NT2/D1 (cell line): ENCODE measurements around the gene UNC5C.

Experiments
- DNase-seq: peaks from one replicate; pipeline ENCODE4 v3.0.0-alpha.2; 2011; ENCODE audit warnings: low read depth, low spot score
- H3K27me3 ChIP-seq: 2 replicates; pipeline ENCODE4 v1.6.0; 2011; ENCODE audit warnings: mild to moderate bottlenecking; ENCODE audit not compliant: insufficient read length, insufficient read depth
- H3K36me3 ChIP-seq: 2 replicates; pipeline ENCODE4 v1.6.1; 2011; ENCODE audit warnings: mild to moderate bottlenecking, low read length, mixed read lengths; ENCODE audit not compliant: insufficient read depth, insufficient read length
- H3K4me1 ChIP-seq: 2 replicates; pipeline ENCODE4 v1.5.1; 2011; ENCODE audit not compliant: insufficient read depth, insufficient read length
- H3K4me3 ChIP-seq: 2 replicates; pipeline ENCODE4 v1.5.1; 2011; ENCODE audit warnings: low read depth; ENCODE audit not compliant: insufficient read length
- H3K9ac ChIP-seq: 2 replicates; pipeline ENCODE4 v1.6.0; 2011; ENCODE audit warnings: low read depth; ENCODE audit not compliant: insufficient read length
- H3K9me3 ChIP-seq: 2 replicates; pipeline ENCODE4 v1.5.1; 2011; ENCODE audit warnings: mild to moderate bottlenecking, low read length; ENCODE audit not compliant: insufficient read depth
- SUZ12 ChIP-seq: IDR thresholded peaks from 2 replicates; pipeline ENCODE4 v1.6.1; 2011; ENCODE audit not compliant: insufficient read length, insufficient read depth; ENCODE audit errors: extremely low read depth
- YY1 ChIP-seq: IDR thresholded peaks from 2 replicates; pipeline ENCODE4 v1.6.1; 2011; ENCODE audit not compliant: insufficient read length, insufficient read depth
- ZNF274 ChIP-seq: IDR thresholded peaks from 2 replicates; pipeline ENCODE4 v1.6.1; 2011; ENCODE audit warnings: mild to moderate bottlenecking, low read depth, low read length

The UNC5C gene

GRCh38 chr4:95394752-95395306 lies 153.9 kb downstream of the UNC5C start:
- no peak for TF ChIP-seq ZNF274
- no peak for TF ChIP-seq SUZ12
- TF ChIP-seq YY1 = no peak
- H3K4me3 ChIP-seq = no peak overlapping the region
- H3K27me3 ChIP-seq = no peaks in the 10 kb centered on the region
- no peaks in the 10 kb centered on the region for H3K9me3 ChIP-seq
- no peak overlapping the region for H3K9ac ChIP-seq
- DNase-seq = no peak
- no peaks in the 10 kb centered on the region for H3K4me1 ChIP-seq
- no peaks in the 10 kb centered on the region for H3K36me3 ChIP-seq

GRCh38 chr4:95393821-95394220 lies 155.0 kb downstream of the UNC5C start:
- H3K9me3 ChIP-seq = no peaks in the 10 kb centered on the region

GRCh38 chr4:95388911-95389310 lies 159.9 kb downstream of the UNC5C start:
- no peak overlapping the region for H3K4me3 ChIP-seq
- H3K27me3 ChIP-seq = peaks cover 36% of the 10 kb centered on the region
- H3K9ac ChIP-seq = no peak overlapping the region
- H3K9me3 ChIP-seq = no peaks in the 10 kb centered on the region
- H3K4me1 ChIP-seq = no peaks in the 10 kb centered on the region
- no peaks in the 10 kb centered on the region for H3K36me3 ChIP-seq
- no peak for DNase-seq
- TF ChIP-seq SUZ12 (no peak), ZNF274 (no peak)

More at GRCh38 chr4:95393821-95394220, 155.0 kb downstream of the UNC5C start:
- H3K9ac ChIP-seq = no peak overlapping the region
- H3K4me1 ChIP-seq = no peaks in the 10 kb centered on the region
- no peak overlapping the region for H3K4me3 ChIP-seq
- no peak for TF ChIP-seq SUZ12
- no peak for TF ChIP-seq ZNF274
- TF ChIP-seq YY1 = no peak
- no peaks in the 10 kb centered on the region for H3K27me3 ChIP-seq
- DNase-seq = no peak
- no peaks in the 10 kb centered on the region for H3K36me3 ChIP-seq

GRCh38 chr4:95387719-95388118 lies 161.1 kb downstream of the UNC5C start:
- no peak overlapping the region for H3K4me3 ChIP-seq
- no peak for DNase-seq
- H3K27me3 ChIP-seq = peaks cover 45% of the 10 kb centered on the region
- no peak overlapping the region for H3K9ac ChIP-seq
- TF ChIP-seq YY1 (no peak), SUZ12 (no peak), ZNF274 (no peak)
- H3K4me1 ChIP-seq = no peaks in the 10 kb centered on the region
- H3K9me3 ChIP-seq = no peaks in the 10 kb centered on the region
- no peaks in the 10 kb centered on the region for H3K36me3 ChIP-seq

- Histone ChIP-seq H3K9ac (no peak overlapping the region), H3K36me3 (no peaks in the 10 kb centered on the region), H3K4me1 (no peaks in the 10 kb centered on the region), H3K4me3 (no peak overlapping the region), H3K9me3 (no peaks in the 10 kb centered on the region), H3K27me3 (peaks cover 47% of the 10 kb centered on the region)
- no peak for TF ChIP-seq ZNF274
- TF ChIP-seq SUZ12 = no peak
- TF ChIP-seq YY1 = no peak
- peak; percentile 5 for DNase-seq
Observed at GRCh38 chr4:95386410-95386809, 162.4 kb downstream of the UNC5C start.

GRCh38 chr4:95381843-95382580 lies 166.8 kb downstream of the UNC5C start:
- H3K36me3 ChIP-seq = no peaks in the 10 kb centered on the region
- TF ChIP-seq SUZ12 (no peak), YY1 (no peak), ZNF274 (no peak)
- no peak overlapping the region for H3K9ac ChIP-seq
- H3K9me3 ChIP-seq = no peaks in the 10 kb centered on the region
- no peak for DNase-seq
- H3K4me1 ChIP-seq = no peaks in the 10 kb centered on the region
- peaks cover 36% of the 10 kb centered on the region for H3K27me3 ChIP-seq
- H3K4me3 ChIP-seq = no peak overlapping the region

- H3K27me3 ChIP-seq = peaks cover 19% of the 10 kb centered on the region
- H3K9ac ChIP-seq = no peak overlapping the region
- TF ChIP-seq ZNF274 (no peak), SUZ12 (no peak), YY1 (no peak)
- DNase-seq = no peak
- H3K4me3 ChIP-seq = no peak overlapping the region
- H3K36me3 ChIP-seq = no peaks in the 10 kb centered on the region
- no peaks in the 10 kb centered on the region for H3K9me3 ChIP-seq
- H3K4me1 ChIP-seq = no peaks in the 10 kb centered on the region
Observed at GRCh38 chr4:95379633-95380032, 169.1 kb downstream of the UNC5C start.
